Stomach (tissue), 4 donors: Measurements from ENCODE around the gene RPTOR.

ENCODE experiments used
- EP300 ChIP-seq: sonication (generic); formaldehyde crosslinking; IDR thresholded peaks from one replicate; pipeline ENCODE4 v1.6.1; 2017; ENCODE audit warnings: antibody characterized with exemption
- POLR2A ChIP-seq, 4 donors: fragments of 450-650 bp; IDR thresholded peaks; one replicate each; pipeline ENCODE4 v1.6.1; 2016; ENCODE audit warnings: antibody characterized with exemption in 4 of 4, control low read depth in 2 of 4, mild to moderate bottlenecking in 1 of 4, moderate library complexity in 1 of 4
- POLR2AphosphoS5 ChIP-seq, 3 donors: sonication (generic); formaldehyde crosslinking; IDR thresholded peaks; one replicate each; pipeline ENCODE4 v1.6.1; 2016; ENCODE audit warnings: antibody characterized with exemption in 3 of 3
- TF ChIP-seq, protein P1 (sequence below), 7 experiments: fragments of 450-650 bp in 4 of 7; fragments of 200-600 bp in 3 of 7; sonication (generic) in 3 of 7; IDR thresholded peaks; one replicate each; pipeline ENCODE4 v1.5.1; 2016 to 2019; ENCODE audit warnings: antibody characterized with exemption in 7 of 7, control low read depth in 2 of 7, mild to moderate bottlenecking in 1 of 7

- TF ChIP-seq EP300 (no peak), POLR2A (IDR thresholded peaks at IDR 0.05) (no peak), POLR2AphosphoS5 (IDR thresholded peaks at IDR 0.05) (no peak)
- TF ChIP-seq, protein P1, sequence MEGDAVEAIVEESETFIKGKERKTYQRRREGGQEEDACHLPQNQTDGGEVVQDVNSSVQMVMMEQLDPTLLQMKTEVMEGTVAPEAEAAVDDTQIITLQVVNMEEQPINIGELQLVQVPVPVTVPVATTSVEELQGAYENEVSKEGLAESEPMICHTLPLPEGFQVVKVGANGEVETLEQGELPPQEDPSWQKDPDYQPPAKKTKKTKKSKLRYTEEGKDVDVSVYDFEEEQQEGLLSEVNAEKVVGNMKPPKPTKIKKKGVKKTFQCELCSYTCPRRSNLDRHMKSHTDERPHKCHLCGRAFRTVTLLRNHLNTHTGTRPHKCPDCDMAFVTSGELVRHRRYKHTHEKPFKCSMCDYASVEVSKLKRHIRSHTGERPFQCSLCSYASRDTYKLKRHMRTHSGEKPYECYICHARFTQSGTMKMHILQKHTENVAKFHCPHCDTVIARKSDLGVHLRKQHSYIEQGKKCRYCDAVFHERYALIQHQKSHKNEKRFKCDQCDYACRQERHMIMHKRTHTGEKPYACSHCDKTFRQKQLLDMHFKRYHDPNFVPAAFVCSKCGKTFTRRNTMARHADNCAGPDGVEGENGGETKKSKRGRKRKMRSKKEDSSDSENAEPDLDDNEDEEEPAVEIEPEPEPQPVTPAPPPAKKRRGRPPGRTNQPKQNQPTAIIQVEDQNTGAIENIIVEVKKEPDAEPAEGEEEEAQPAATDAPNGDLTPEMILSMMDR (IDR thresholded peaks at IDR 0.05), result no peak
Measured at GRCh38 chr17:80950466-80951120, 406.0 kb downstream of the RPTOR start.
